Endothelial cell of umbilical vein (primary cell): ENCODE results near the gene TLE1.

Experiments used
- CTCF ChIP-seq, 2 donors: IDR thresholded peaks; 1 replicate in 1 of 2; 2 replicates in 1 of 2; pipeline ENCODE4 v1.5.1; 2011; ENCODE audit warnings: low read length in 2 of 2, mild to moderate bottlenecking in 2 of 2, moderate library complexity in 2 of 2, control low read depth in 1 of 2, inconsistent platforms in 1 of 2, low read depth in 1 of 2; ENCODE audit not compliant: insufficient read depth in 1 of 2; ENCODE audit errors: extremely low read depth in 1 of 2
- EZH2 ChIP-seq: IDR thresholded peaks from 2 replicates; pipeline ENCODE4 v1.6.1; 2012; ENCODE audit warnings: borderline replicate concordance, low read depth, mild to moderate bottlenecking, moderate library complexity, low read length, inconsistent platforms; ENCODE audit not compliant: severe bottlenecking
- FOS ChIP-seq: IDR thresholded peaks from 2 replicates; pipeline ENCODE4 v1.6.1; 2011; ENCODE audit warnings: mild to moderate bottlenecking, low read length, moderate library complexity, borderline replicate concordance; ENCODE audit not compliant: insufficient read depth
- GATA2 ChIP-seq: IDR thresholded peaks from 2 replicates; pipeline ENCODE4 v1.7.0; 2011; ENCODE audit warnings: low read depth, mild to moderate bottlenecking, moderate library complexity, mixed read lengths, low read length; ENCODE audit not compliant: insufficient read length, insufficient read depth
- JUN ChIP-seq: IDR thresholded peaks from 2 replicates; pipeline ENCODE4 v1.6.1; 2011; ENCODE audit warnings: borderline replicate concordance, low read depth; ENCODE audit not compliant: insufficient read length, insufficient read depth
- MAX ChIP-seq: IDR thresholded peaks from 2 replicates; pipeline ENCODE4 v1.6.1; 2011; ENCODE audit not compliant: insufficient read depth, insufficient read length
- MYC ChIP-seq: IDR thresholded peaks from one replicate; pipeline ENCODE4 v1.6.1; 2011; ENCODE audit warnings: mild to moderate bottlenecking, low read depth, low read length
- POLR2A ChIP-seq: IDR thresholded peaks from 2 replicates; pipeline ENCODE4 v1.6.1; 2012; ENCODE audit warnings: low read depth, mild to moderate bottlenecking, control low read depth, low read length
- POLR2AphosphoS5 ChIP-seq: IDR thresholded peaks from 2 replicates; pipeline ENCODE4 v1.6.1; 2012; ENCODE audit warnings: low read depth, mild to moderate bottlenecking, control low read depth, low read length, moderate library complexity; ENCODE audit not compliant: insufficient read depth

DNA sequence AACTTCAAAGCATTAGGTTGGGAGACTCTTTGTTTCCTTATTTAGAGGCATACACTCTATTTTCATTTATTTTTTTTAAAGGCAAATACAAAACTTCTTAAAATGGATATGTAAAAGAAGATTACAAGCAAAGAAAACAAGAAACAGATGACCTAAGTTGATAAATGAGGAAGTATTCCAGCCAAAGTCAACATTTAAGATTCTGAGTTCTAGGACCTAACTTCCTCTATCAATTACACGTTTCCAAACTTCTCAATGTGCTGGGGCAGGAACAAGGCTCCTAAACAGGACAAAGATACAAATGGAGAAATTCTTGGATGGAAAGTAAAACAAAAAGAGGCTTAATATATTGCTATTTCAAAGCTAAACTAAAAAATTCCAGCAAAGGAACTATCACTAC is 89.5 kb downstream of the TLE1 start:
- TF ChIP-seq EZH2 (no peak), CTCF (IDR thresholded peaks at IDR 0.05; ENCODE audit: extremely low read depth in 1 of 2, insufficient read depth in 1 of 2, low read depth in 1 of 2, low read length in 2 of 2) (no peak), MAX (no peak), POLR2A (no peak), MYC (no peak), JUN (no peak), POLR2AphosphoS5 (no peak), FOS (no peak), GATA2 (peak; percentile 60)
